Measurements from ENCODE around the gene MUC16.

Gene MUC16

DNA sequence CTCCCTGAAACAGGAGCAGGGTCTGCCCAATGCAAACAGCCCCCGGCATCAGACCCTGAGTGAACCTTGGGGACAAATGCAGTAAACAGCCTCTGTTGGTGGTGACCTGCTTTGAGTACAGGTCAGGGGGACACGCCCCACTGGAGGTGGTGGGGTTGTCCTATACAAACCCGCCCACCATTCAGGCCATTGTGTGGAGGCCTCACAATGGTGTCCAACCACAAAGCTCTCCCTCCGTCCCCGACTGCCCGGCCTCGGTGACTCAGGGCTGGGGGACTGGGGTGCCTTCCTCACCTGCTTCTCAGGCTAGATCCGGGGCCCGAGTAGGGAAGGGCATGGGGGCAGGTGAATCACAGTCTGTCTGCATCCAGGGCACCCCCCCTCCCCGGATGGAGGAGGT is 1.5 kb downstream of the MUC16 start:
- Histone ChIP-seq H3K4me3 (ENCODE audit: insufficient read depth, low read length, poor library complexity, severe bottlenecking) (no peak overlapping the region), H3F3A (ENCODE audit: insufficient read depth) (no peaks in the 10 kb centered on the region), H3K27ac (ENCODE audit: low read depth, low read length) (no peak overlapping the region)

DNA sequence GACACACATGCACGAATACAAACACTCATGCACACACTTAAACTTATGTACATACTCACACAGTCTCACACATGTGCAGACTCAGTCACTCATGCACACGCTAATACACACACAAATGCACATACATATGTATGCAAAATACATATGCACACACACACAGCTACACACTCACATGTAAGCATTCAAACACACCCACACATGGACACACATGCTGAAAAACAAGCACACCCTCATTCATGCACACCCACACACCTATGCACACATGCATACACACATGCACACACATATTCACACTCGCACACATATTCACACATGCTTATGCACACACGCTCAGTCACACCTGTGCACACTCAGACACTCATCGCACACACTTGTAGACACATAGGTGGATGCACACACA is 9.3 kb downstream of the MUC16 start:
- no peaks in the 10 kb centered on the region for H4K20me1 ChIP-seq (ENCODE audit: low read depth, low read length)
- H3K4me2 ChIP-seq (ENCODE audit: low read depth, low read length, poor library complexity, severe bottlenecking): no peak overlapping the region
- H3K27me3 ChIP-seq (ENCODE audit: low read length): no peaks in the 10 kb centered on the region
- H3K4me3 ChIP-seq (ENCODE audit: insufficient read depth, low read length, poor library complexity, severe bottlenecking): no peak overlapping the region
- no peak overlapping the region for H3K27ac ChIP-seq (ENCODE audit: low read depth, low read length)
- H2AFZ ChIP-seq (ENCODE audit: low read depth, low read length, severe bottlenecking): no peak overlapping the region
- H3K9me3 ChIP-seq (ENCODE audit: insufficient read depth, low read length): no peaks in the 10 kb centered on the region
- H3K36me3 ChIP-seq (ENCODE audit: low read length): no peaks in the 10 kb centered on the region
- no peak for TF ChIP-seq EZH2phosphoT487 (conservative IDR thresholded peaks at IDR 0.05; ENCODE audit: low read length)
- TF ChIP-seq, protein P1, sequence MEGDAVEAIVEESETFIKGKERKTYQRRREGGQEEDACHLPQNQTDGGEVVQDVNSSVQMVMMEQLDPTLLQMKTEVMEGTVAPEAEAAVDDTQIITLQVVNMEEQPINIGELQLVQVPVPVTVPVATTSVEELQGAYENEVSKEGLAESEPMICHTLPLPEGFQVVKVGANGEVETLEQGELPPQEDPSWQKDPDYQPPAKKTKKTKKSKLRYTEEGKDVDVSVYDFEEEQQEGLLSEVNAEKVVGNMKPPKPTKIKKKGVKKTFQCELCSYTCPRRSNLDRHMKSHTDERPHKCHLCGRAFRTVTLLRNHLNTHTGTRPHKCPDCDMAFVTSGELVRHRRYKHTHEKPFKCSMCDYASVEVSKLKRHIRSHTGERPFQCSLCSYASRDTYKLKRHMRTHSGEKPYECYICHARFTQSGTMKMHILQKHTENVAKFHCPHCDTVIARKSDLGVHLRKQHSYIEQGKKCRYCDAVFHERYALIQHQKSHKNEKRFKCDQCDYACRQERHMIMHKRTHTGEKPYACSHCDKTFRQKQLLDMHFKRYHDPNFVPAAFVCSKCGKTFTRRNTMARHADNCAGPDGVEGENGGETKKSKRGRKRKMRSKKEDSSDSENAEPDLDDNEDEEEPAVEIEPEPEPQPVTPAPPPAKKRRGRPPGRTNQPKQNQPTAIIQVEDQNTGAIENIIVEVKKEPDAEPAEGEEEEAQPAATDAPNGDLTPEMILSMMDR (IDR thresholded peaks at IDR 0.05; ENCODE audit: insufficient read depth, low read length, poor library complexity, severe bottlenecking): no peak
- no peaks in the 10 kb centered on the region for H3K79me2 ChIP-seq (ENCODE audit: insufficient read depth, low read length)
- no peaks in the 10 kb centered on the region for H3K9me2 ChIP-seq (replicated peaks; ENCODE audit: insufficient read depth, low read length)
- no peak overlapping the region for H3K9ac ChIP-seq (ENCODE audit: low read length)
- H3F3A ChIP-seq (ENCODE audit: insufficient read depth): no peaks in the 10 kb centered on the region

More for the DNA sequence above, 1.5 kb downstream of the MUC16 start:
- Histone ChIP-seq H3K27me3 (ENCODE audit: low read length) (no peaks in the 10 kb centered on the region), H4K20me1 (ENCODE audit: low read depth, low read length) (no peaks in the 10 kb centered on the region), H3K9me3 (ENCODE audit: insufficient read depth, low read length) (no peaks in the 10 kb centered on the region), H2AFZ (ENCODE audit: low read depth, low read length, severe bottlenecking) (no peak overlapping the region), H3K4me2 (ENCODE audit: low read depth, low read length, poor library complexity, severe bottlenecking) (no peak overlapping the region), H3K36me3 (ENCODE audit: low read length) (no peaks in the 10 kb centered on the region), H3K9ac (ENCODE audit: low read length) (no peak overlapping the region), H3K79me2 (ENCODE audit: insufficient read depth, low read length) (no peaks in the 10 kb centered on the region), H3K9me2 (replicated peaks; ENCODE audit: insufficient read depth, low read length) (no peaks in the 10 kb centered on the region)
- TF ChIP-seq, protein P1 (IDR thresholded peaks at IDR 0.05; ENCODE audit: insufficient read depth, low read length, poor library complexity, severe bottlenecking): no peak
- TF ChIP-seq EZH2phosphoT487 (conservative IDR thresholded peaks at IDR 0.05; ENCODE audit: low read length): no peak

DNA sequence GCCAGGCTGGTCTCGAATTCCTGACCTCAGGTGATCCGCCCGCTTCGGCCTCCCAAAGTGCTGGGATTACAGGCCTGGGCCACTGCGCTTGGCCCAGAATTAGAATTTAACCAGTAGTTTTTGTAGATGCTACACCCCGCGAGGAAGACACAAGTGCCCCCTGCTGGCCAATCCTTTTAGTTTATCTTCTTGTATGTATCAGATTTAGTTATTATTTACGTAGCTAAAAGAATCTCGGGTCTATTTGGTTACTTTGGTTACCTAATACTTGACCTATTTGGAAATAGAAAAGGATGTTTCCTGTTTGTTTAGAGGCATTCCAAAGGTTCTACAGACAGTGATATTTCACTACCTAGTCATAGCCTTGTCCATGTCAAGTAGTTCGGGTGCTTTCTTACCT is 22.0 kb downstream of the MUC16 start:
- H3K9me3 ChIP-seq (ENCODE audit: insufficient read depth, low read length): no peaks in the 10 kb centered on the region
- H3K4me2 ChIP-seq (ENCODE audit: low read depth, low read length, poor library complexity, severe bottlenecking): no peak overlapping the region
- H3K9ac ChIP-seq (ENCODE audit: low read length): no peak overlapping the region
- H3K79me2 ChIP-seq (ENCODE audit: insufficient read depth, low read length): no peaks in the 10 kb centered on the region
- H3K9me2 ChIP-seq (replicated peaks; ENCODE audit: insufficient read depth, low read length): no peaks in the 10 kb centered on the region
- TF ChIP-seq, protein P1 (IDR thresholded peaks at IDR 0.05; ENCODE audit: insufficient read depth, low read length, poor library complexity, severe bottlenecking): no peak
- no peak for TF ChIP-seq EZH2phosphoT487 (conservative IDR thresholded peaks at IDR 0.05; ENCODE audit: low read length)
- no peaks in the 10 kb centered on the region for H4K20me1 ChIP-seq (ENCODE audit: low read depth, low read length)
- H3F3A ChIP-seq (ENCODE audit: insufficient read depth): no peaks in the 10 kb centered on the region
- H3K27me3 ChIP-seq (ENCODE audit: low read length): no peaks in the 10 kb centered on the region
- H3K4me3 ChIP-seq (ENCODE audit: insufficient read depth, low read length, poor library complexity, severe bottlenecking): no peak overlapping the region
- H3K27ac ChIP-seq (ENCODE audit: low read depth, low read length): no peak overlapping the region
- H2AFZ ChIP-seq (ENCODE audit: low read depth, low read length, severe bottlenecking): no peak overlapping the region
- no peaks in the 10 kb centered on the region for H3K36me3 ChIP-seq (ENCODE audit: low read length)

All from SU-DHL-6 (cell line).